PC-3 (cell line): Measurements from ENCODE around the gene CHST9.

Source experiments
- CTCF ChIP-seq: fragments of 300-600 bp; sonication (generic); conservative IDR thresholded peaks from 2 replicates; pipeline ENCODE4 v1.5.1; 2017; ENCODE audit warnings: antibody characterized with exemption, low read depth, mild to moderate bottlenecking, low read length
- EZH2 ChIP-seq: fragments of 300-600 bp; sonication (generic); IDR thresholded peaks from one replicate; pipeline ENCODE4 v1.6.1; 2017; ENCODE audit warnings: antibody characterized with exemption, mild to moderate bottlenecking, low read length; ENCODE audit not compliant: unreplicated experiment
- EZH2phosphoT487 ChIP-seq: fragments of 300-600 bp; sonication (generic); IDR thresholded peaks from 2 replicates; pipeline ENCODE4 v1.6.1; 2018; ENCODE audit warnings: mild to moderate bottlenecking, antibody characterized with exemption, low read length, borderline replicate concordance

GRCh38 chr18:27073404-27073830 is 111.7 kb downstream of the CHST9 start:
- TF ChIP-seq CTCF (no peak), EZH2phosphoT487 (no peak), EZH2 (no peak)
